Activated B cell treated with CpG ODN at 0.5 μM for 24 hours (primary cell): ENCODE measurements around the gene NFIC. TPM values are rescaled to one million over a fixed set of nuclear protein-coding genes. Genes with fewer than 3 reads are reported as not detected.

ENCODE experiments used
- ATAC-seq: fragments of 200-7000 bp; cut with Tn5 transposase; one replicate; pipeline ENCODE4 v1.10.0; 2021; ENCODE audit warnings: low read depth, mild to moderate bottlenecking, moderate library complexity
- CTCF ChIA-PET: fragments of 350-600 bp; sonication (Branson Sonifier 250); formaldehyde crosslinking; loops from one replicate; lab custom pipeline; 2021; ENCODE audit warnings: antibody characterized with exemption; lab: Charles Lee
- POLR2A ChIA-PET: fragments of 350-600 bp; sonication (Branson Sonifier 250); formaldehyde crosslinking; loops from one replicate; lab custom pipeline; 2021; ENCODE audit warnings: antibody characterized with exemption; lab: Charles Lee
- DNase-seq: peaks from one replicate; pipeline ENCODE4 v3.0.0; 2022
- H3K27ac Mint-ChIP-seq: one replicate; pipeline ENCODE4 v1.8.0; 2020; ENCODE audit warnings: mixed read lengths
- H3K27me3 Mint-ChIP-seq: one replicate; pipeline ENCODE4 v1.8.0; 2021; ENCODE audit warnings: mixed read lengths
- H3K36me3 Mint-ChIP-seq: one replicate; pipeline ENCODE4 v1.8.0; 2021; ENCODE audit warnings: low read depth, mixed read lengths
- H3K4me1 Mint-ChIP-seq: one replicate; pipeline ENCODE4 v1.8.0; 2021; ENCODE audit warnings: mixed read lengths
- H3K4me3 Mint-ChIP-seq: one replicate; pipeline ENCODE4 v1.8.0; 2020; ENCODE audit warnings: mild to moderate bottlenecking, mixed read lengths
- H3K9me3 Mint-ChIP-seq: one replicate; pipeline ENCODE4 v1.8.0; 2020; ENCODE audit warnings: mixed read lengths
- intact Hi-C: fragments of 100-400 bp; cut with micrococcal nuclease; formaldehyde crosslinking; loops from one replicate; pipeline ENCODE4 v1.15.1; 2024
- total RNA-seq: library from RNA; stranded (reverse); gene quantifications from 2 replicates; pipeline ENCODE4 v1.2.3, GENCODE V29; 2022
- TF ChIP-seq, protein P1 (sequence below): fragments of 200-600 bp; IDR thresholded peaks from one replicate; pipeline ENCODE4 v1.8.0; 2022; ENCODE audit warnings: antibody characterized with exemption, mild to moderate bottlenecking

The NFIC gene
- total RNA-seq, 1 donor from 2014 or later, result 18.8 TPM

DNA sequence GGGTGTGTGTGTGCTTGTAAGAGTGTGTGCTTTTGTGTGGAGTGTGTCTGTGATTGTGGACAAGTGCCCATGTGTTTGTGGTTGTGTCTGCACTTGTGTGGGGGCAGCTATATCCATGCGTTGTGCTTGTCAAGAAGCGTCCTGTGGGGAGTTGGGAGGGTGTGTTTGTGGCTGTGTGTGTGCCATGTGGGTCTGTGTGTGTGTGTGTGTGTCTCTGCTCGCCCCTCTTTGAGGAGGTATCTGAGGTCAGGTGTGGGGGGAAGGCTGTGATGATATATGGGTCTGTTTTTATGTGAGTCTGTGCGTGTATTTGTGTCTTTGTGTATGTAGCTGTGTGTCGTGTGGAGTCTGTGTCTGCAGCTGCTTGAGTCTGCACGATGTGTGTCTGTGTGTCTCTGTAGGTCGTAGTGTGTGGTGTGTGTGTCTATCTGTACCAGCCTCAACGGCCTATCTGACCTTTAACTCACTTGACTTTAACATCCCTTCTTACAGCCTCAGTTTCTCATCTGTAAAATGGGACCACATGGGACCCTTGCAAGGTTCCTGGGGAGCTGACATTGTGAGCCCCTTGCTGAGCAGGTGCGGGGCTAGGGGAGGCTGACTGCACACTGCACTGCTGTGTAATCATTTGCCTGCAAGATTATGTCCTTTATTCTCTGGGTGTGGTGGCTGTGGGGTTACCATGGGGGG is 4.0 kb upstream of the NFIC start:
- Mint-ChIP-seq H3K27ac (peak overlapping the region; percentile 70), H3K27me3 (peaks cover 10% of the 10 kb centered on the region), H3K4me1 (peaks cover 36% of the 10 kb centered on the region), H3K4me3 (peak overlapping the region; percentile 79), H3K9me3 (no peaks in the 10 kb centered on the region), H3K36me3 (peaks cover 2% of the 10 kb centered on the region)
- TF ChIP-seq, protein P1, sequence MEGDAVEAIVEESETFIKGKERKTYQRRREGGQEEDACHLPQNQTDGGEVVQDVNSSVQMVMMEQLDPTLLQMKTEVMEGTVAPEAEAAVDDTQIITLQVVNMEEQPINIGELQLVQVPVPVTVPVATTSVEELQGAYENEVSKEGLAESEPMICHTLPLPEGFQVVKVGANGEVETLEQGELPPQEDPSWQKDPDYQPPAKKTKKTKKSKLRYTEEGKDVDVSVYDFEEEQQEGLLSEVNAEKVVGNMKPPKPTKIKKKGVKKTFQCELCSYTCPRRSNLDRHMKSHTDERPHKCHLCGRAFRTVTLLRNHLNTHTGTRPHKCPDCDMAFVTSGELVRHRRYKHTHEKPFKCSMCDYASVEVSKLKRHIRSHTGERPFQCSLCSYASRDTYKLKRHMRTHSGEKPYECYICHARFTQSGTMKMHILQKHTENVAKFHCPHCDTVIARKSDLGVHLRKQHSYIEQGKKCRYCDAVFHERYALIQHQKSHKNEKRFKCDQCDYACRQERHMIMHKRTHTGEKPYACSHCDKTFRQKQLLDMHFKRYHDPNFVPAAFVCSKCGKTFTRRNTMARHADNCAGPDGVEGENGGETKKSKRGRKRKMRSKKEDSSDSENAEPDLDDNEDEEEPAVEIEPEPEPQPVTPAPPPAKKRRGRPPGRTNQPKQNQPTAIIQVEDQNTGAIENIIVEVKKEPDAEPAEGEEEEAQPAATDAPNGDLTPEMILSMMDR, result no peak
- POLR2A ChIA-PET, result interaction anchor here (1.3 kb wide), 1 partner anchor 66 kb away, joined by 3 read pairs; no protein-coding TSS in a partner anchor
- DNase-seq, result no peak
- intact Hi-C loops, result no loop called here
- CTCF ChIA-PET, result interaction anchor here (0.7 to 0.8 kb wide), 2 partner anchors 19 to 122 kb away, joined by 3 read pairs; no protein-coding TSS in a partner anchor
- no peak for ATAC-seq

DNA sequence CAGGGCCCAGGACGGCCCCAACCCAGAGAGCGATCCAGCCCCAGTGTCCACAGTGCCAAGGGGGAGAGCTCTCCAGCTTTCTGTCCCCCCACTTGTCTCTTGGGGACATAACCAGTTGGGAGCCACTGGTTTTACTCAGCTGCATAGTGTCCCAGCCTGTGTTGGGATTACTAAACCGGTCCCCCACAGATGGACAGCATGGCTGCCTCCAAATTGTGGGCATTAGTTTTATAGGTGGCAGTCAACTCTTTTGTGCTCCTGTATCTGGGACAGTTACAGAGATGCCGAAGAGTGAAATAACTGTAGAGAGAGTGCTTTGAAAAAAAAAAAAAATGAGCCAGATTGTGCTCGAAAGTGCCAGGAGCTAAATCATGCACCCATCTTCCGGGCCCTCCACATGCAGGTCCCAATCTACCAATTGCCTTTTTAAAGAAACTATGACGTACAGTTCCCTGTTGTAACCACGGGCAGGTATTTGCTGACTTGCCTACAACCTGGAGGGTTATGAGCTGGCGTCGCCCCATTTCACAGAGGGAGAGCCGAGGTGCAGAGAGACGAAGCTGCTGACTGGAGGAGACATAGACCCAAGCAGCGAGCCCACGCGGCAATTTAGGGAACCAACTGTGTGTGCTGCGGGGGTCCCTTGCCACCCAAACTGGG is 2.4 kb upstream of the NFIC start:
- no peak overlapping the region for H3K4me3 Mint-ChIP-seq
- POLR2A ChIA-PET, result interaction anchor here (0.7 kb wide), 1 partner anchor 569 kb away, joined by 6 read pairs; no protein-coding TSS in a partner anchor

DNA sequence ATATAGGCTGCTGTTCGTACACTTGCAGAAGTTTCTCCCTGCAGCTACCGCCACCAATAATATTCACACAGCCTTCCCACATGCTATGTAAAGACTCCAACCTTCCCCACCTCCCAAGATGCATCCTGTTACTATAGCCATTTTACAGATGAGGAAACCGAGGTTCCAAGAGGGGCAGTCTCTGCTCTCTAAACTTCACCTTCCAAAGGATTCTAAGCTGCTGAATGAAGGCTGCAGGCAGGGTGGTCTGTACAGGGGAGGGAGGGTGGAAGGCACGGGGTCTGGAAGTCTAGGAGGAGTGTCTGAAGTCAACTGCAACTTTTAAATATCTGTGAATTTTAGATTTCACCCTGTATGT is 1.9 kb upstream of the NFIC start:
- Mint-ChIP-seq H3K27me3 (peaks cover 16% of the 10 kb centered on the region), H3K9me3 (no peaks in the 10 kb centered on the region), H3K4me3 (no peak overlapping the region), H3K36me3 (no peaks in the 10 kb centered on the region), H3K4me1 (peaks cover 44% of the 10 kb centered on the region), H3K27ac (no peak overlapping the region)
- no peak for ATAC-seq
- TF ChIP-seq, protein P1, result no peak
- POLR2A ChIA-PET, result interaction anchor here (0.7 kb wide), 1 partner anchor 569 kb away, joined by 6 read pairs; no protein-coding TSS in a partner anchor
- CTCF ChIA-PET, result interaction anchor here (1.1 kb wide), 1 partner anchor 65 kb away, joined by 3 read pairs; no protein-coding TSS in a partner anchor
- intact Hi-C loops, result no loop called here
- no peak for DNase-seq

More for the DNA sequence above, 2.4 kb upstream of the NFIC start:
- Mint-ChIP-seq H3K27me3 (peaks cover 14% of the 10 kb centered on the region), H3K4me1 (peaks cover 41% of the 10 kb centered on the region), H3K36me3 (peaks cover under 1% of the 10 kb centered on the region), H3K27ac (no peak overlapping the region), H3K9me3 (no peaks in the 10 kb centered on the region)
- DNase-seq, result no peak
- intact Hi-C loops, result no loop called here
- no peak for ATAC-seq
- CTCF ChIA-PET, result interaction anchor here (1.1 kb wide), 1 partner anchor 66 kb away, joined by 3 read pairs; no protein-coding TSS in a partner anchor
- TF ChIP-seq, protein P1, result no peak

DNA sequence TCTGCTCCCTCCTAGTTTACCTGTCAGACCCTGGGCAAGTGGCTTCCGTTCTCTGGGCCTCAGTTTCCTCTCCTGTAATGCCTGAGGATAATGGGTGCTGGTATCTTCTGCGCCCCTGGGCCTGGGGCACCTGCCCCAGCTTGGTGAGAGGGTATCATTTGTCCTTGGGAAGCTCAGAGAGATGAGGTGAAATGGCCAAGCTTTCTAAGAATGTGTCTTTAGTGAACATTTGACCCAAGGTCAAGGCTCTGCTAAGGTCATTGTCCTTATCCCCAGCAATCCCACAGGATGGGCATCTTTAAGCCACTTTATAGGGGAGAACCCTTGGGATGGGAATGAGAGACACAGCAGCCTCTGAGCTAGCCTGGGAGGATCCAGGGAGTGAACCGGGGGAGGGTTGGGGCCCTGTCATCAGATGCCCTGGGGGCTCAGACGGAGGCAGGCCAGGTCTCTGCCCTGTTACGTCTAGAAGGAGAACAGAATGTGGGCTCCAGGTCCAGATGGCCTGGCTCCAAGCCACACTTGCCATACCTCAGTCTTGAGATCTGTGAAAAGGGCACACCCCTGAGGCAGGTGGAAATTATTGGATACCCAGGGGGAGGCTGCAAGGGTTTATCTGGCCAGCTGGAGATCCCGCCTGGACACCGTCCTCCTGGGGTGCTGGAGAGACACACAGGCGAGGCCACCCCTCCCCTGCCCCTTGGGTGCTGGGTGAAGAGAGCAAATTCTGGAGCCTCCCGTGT is 1.1 kb upstream of the NFIC start:
- ATAC-seq, result no peak
- TF ChIP-seq, protein P1, result no peak
- CTCF ChIA-PET, result interaction anchor here (1.1 kb wide), 1 partner anchor 64 kb away, joined by 3 read pairs; no protein-coding TSS in a partner anchor
- Mint-ChIP-seq H3K27ac (no peak overlapping the region), H3K4me3 (peak overlapping the region; percentile 74), H3K9me3 (no peaks in the 10 kb centered on the region), H3K4me1 (peaks cover 49% of the 10 kb centered on the region), H3K27me3 (peaks cover 16% of the 10 kb centered on the region), H3K36me3 (no peaks in the 10 kb centered on the region)
- no peak for DNase-seq
- POLR2A ChIA-PET, result interaction anchor here (0.7 kb wide), 1 partner anchor 388 kb away, joined by 3 read pairs; the partner anchor contains the start of gene TLE6
- intact Hi-C loops, result no loop called here
